Caki2 (cell line): ENCODE data around the gene HAP1. TPM values are rescaled to one million over a fixed set of nuclear protein-coding genes. Genes with fewer than 3 reads are reported as not detected.
"Not testable (repeated sequence)": the region's sequence is repeated elsewhere in the genome, so short reads cannot be mapped to it uniquely, and the experiment has no call there.

Source experiments
- DNase-seq: peaks from one replicate; pipeline ENCODE4 v3.0.0-alpha.2; 2015; ENCODE audit warnings: low read depth
- in situ Hi-C: cut with HindIII; loops from 2 replicates; pipeline ENCODE4 v1.10.0; 2016; ENCODE audit warnings: low sequenced_read_pairs, low pct_unique_long_range_greater_than_20kb, mixed read lengths
- total RNA-seq: library from RNA; depleted of rRNA; stranded (reverse); fragments of >200 nt; shearing (Covaris generic); gene quantifications from 2 replicates; pipeline ENCODE4 v1.2.3, GENCODE V29; 2014; ENCODE audit warnings: low replicate concordance

The HAP1 gene
- total RNA-seq, 1 experiment from 2014 or later: not detected

- DNase-seq: no peak
- in situ Hi-C loops: loop anchor here (25.0 kb wide), 2 partner anchors 107 to 282 kb away; partner anchors contain the start of genes FKBP10 and P3H4
These were observed 29.0 kb downstream of the HAP1 start for GRCh38 chr17:41705271-41705991.

GRCh38 chr17:41702712-41703111, 31.7 kb downstream of the HAP1 start:
- no peak for DNase-seq
- in situ Hi-C loops: loop anchor here (25.0 kb wide), 2 partner anchors 110 to 285 kb away; partner anchors contain the start of genes FKBP10 and P3H4

- DNase-seq: not testable (repeated sequence)
These were observed 33.6 kb downstream of the HAP1 start for GRCh38 chr17:41700843-41701242.

GRCh38 chr17:41697122-41697962, 37.1 kb downstream of the HAP1 start:
- DNase-seq: no peak
- in situ Hi-C loops: no loop called here

More at GRCh38 chr17:41700843-41701242, 33.6 kb downstream of the HAP1 start:
- in situ Hi-C loops: loop anchor here (25.0 kb wide), 2 partner anchors 111 to 286 kb away; partner anchors contain the start of genes FKBP10 and P3H4

- in situ Hi-C loops: no loop called here
- no peak for DNase-seq
These were observed 38.3 kb downstream of the HAP1 start for GRCh38 chr17:41695954-41696757.

GRCh38 chr17:41695134-41695661, 39.2 kb downstream of the HAP1 start:
- no peak for DNase-seq
- in situ Hi-C loops: no loop called here

- in situ Hi-C loops: no loop called here
- no peak for DNase-seq
These were observed 41.5 kb downstream of the HAP1 start for GRCh38 chr17:41692722-41693521.

- DNase-seq: no peak
- in situ Hi-C loops: no loop called here
These were observed 43.2 kb downstream of the HAP1 start for GRCh38 chr17:41691031-41691777.

GRCh38 chr17:41690497-41690896, 43.9 kb downstream of the HAP1 start:
- in situ Hi-C loops: no loop called here

GRCh38 chr17:41689497-41690299, 44.7 kb downstream of the HAP1 start:
- in situ Hi-C loops: no loop called here
- peak; percentile 80 for DNase-seq

More at GRCh38 chr17:41690497-41690896, 43.9 kb downstream of the HAP1 start:
- no peak for DNase-seq

GRCh38 chr17:41688641-41689496, 45.6 kb downstream of the HAP1 start, which contains the start of gene EIF1:
TSS of gene EIF1 (plus strand) at chr17:41688885. CDS start at chr17:41689039, 154 bp downstream.
- peak; percentile 100 for DNase-seq
- in situ Hi-C loops: no loop called here

- in situ Hi-C loops: no loop called here
- DNase-seq: peak; percentile 75
These were observed 46.4 kb downstream of the HAP1 start for GRCh38 chr17:41687828-41688640.

- DNase-seq: no peak
These were observed 48.2 kb downstream of the HAP1 start for GRCh38 chr17:41686281-41686680.

GRCh38 chr17:41685753-41686152, 48.7 kb downstream of the HAP1 start:
- in situ Hi-C loops: not testable (repeated sequence)

More at GRCh38 chr17:41686281-41686680, 48.2 kb downstream of the HAP1 start:
- in situ Hi-C loops: no loop called here

More at GRCh38 chr17:41685753-41686152, 48.7 kb downstream of the HAP1 start:
- DNase-seq: not testable (repeated sequence)
